ENCODE measurements around the gene CYTH4. TPM values are rescaled to one million over a fixed set of nuclear protein-coding genes. Genes with fewer than 3 reads are reported as not detected.

The CYTH4 gene
- total RNA-seq, 4 donors from 2014 or later: 17.4 to 83.5 (median 34.4) TPM

GRCh38 chr22:37338539-37339246 lies 56.4 kb downstream of the CYTH4 start:
- no peak for TF ChIP-seq CTCF (IDR thresholded peaks at IDR 0.05)
- no peak for DNase-seq (ENCODE audit: low spot score)
- no peak for ATAC-seq (ENCODE audit: low FRiP score)

GRCh38 chr22:37340331-37341262 lies 58.3 kb downstream of the CYTH4 start:
- DNase-seq (ENCODE audit: low spot score): no peak
- ATAC-seq (ENCODE audit: low FRiP score): no peak
- TF ChIP-seq CTCF (IDR thresholded peaks at IDR 0.05): no peak

- ATAC-seq (ENCODE audit: low FRiP score): no peak
- no peak for TF ChIP-seq CTCF (IDR thresholded peaks at IDR 0.05)
- no peak for DNase-seq (ENCODE audit: low spot score)
Measured at GRCh38 chr22:37342065-37342464, 59.8 kb downstream of the CYTH4 start.

- DNase-seq (ENCODE audit: low spot score): no peak
- no peak for ATAC-seq (ENCODE audit: low FRiP score)
- no peak for TF ChIP-seq CTCF (IDR thresholded peaks at IDR 0.05)
Measured at GRCh38 chr22:37343348-37343747, 61.0 kb downstream of the CYTH4 start.

GRCh38 chr22:37343863-37344734 lies 61.8 kb downstream of the CYTH4 start:
- DNase-seq (ENCODE audit: low spot score) (no peak), ATAC-seq (ENCODE audit: low FRiP score) (no peak)
- no peak for TF ChIP-seq CTCF (IDR thresholded peaks at IDR 0.05)

- DNase-seq (ENCODE audit: low spot score) (no peak), ATAC-seq (ENCODE audit: low FRiP score) (no peak)
- TF ChIP-seq CTCF (IDR thresholded peaks at IDR 0.05): no peak
Measured at GRCh38 chr22:37344735-37345449, 62.6 kb downstream of the CYTH4 start.
